Measurements from ENCODE around the gene CTNND2.

CTNND2 gene

DNA sequence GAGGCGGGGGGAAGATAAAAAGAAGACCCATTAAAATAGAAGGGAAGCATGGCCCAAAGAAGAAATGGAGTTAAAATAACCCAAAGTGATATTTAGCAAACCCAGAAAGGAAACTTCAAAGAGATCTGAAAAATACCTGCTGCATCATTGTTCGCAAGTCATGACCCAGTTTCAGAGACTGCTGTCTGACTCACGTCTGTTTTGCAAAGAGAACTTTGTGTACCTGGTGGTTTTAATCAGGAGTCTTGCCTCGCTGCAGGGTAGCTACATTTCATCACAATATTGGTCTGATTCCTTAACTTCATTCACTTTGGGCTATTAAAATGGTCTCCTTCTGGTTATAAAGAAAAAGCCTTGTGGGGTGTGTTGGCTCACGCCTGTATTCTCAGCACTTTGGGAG lies 682.1 kb downstream of the CTNND2 start:
- H3K9ac ChIP-seq (ENCODE audit: low read length), result no peak overlapping the region
- no peak overlapping the region for H3K27ac ChIP-seq (ENCODE audit: low read depth, low read length)
- no peak overlapping the region for H3K14ac ChIP-seq (ENCODE audit: low read length)
- H4K12ac ChIP-seq (ENCODE audit: low read depth, low read length), result no peak overlapping the region
- WGBS (ENCODE audit: extremely low coverage, insufficient coverage, insufficient read length), result no CpG with 5 or more reads among the region's 5 CpGs
- H3K79me2 ChIP-seq (ENCODE audit: control insufficient read depth, insufficient read depth, low read length, poor library complexity), result no peaks in the 10 kb centered on the region
- no peaks in the 10 kb centered on the region for H3K27me3 ChIP-seq (ENCODE audit: insufficient read depth, low read length)
- H2AK5ac ChIP-seq (ENCODE audit: low read length), result no peak overlapping the region
- no peak overlapping the region for H3K4me2 ChIP-seq (ENCODE audit: low read length)
- no peak overlapping the region for H2BK12ac ChIP-seq (ENCODE audit: low read length)
- H3K23ac ChIP-seq (ENCODE audit: low read length), result no peak overlapping the region
- H3K4me3 ChIP-seq (ENCODE audit: low read depth, low read length), result no peak overlapping the region
- no peaks in the 10 kb centered on the region for H3K36me3 ChIP-seq (ENCODE audit: control insufficient read depth in 1 of 2, insufficient read depth in 2 of 2, low read length in 2 of 2)
- no peak overlapping the region for H4K91ac ChIP-seq (ENCODE audit: low read depth, low read length)
- no peaks in the 10 kb centered on the region for H3K4me1 ChIP-seq (ENCODE audit: control insufficient read depth in 1 of 2, insufficient read depth in 2 of 2, low read length in 2 of 2)
- H2BK120ac ChIP-seq (ENCODE audit: insufficient read depth, low read length, poor library complexity), result no peak overlapping the region
- H3K79me1 ChIP-seq (ENCODE audit: low read length), result no peaks in the 10 kb centered on the region
- DNase-seq, result no peak
- H2AFZ ChIP-seq (ENCODE audit: insufficient read depth, low read length, poor library complexity), result no peak overlapping the region
- no peak overlapping the region for H4K8ac ChIP-seq (ENCODE audit: low read depth, low read length)
- H2BK5ac ChIP-seq (ENCODE audit: low read depth, low read length, poor library complexity), result no peak overlapping the region
- no peak overlapping the region for H3K18ac ChIP-seq (ENCODE audit: low read length)
- H3K4ac ChIP-seq (ENCODE audit: low read depth, low read length), result no peak overlapping the region
- no peaks in the 10 kb centered on the region for H3K9me3 ChIP-seq (ENCODE audit: insufficient read depth, low read depth, low read length)

DNA sequence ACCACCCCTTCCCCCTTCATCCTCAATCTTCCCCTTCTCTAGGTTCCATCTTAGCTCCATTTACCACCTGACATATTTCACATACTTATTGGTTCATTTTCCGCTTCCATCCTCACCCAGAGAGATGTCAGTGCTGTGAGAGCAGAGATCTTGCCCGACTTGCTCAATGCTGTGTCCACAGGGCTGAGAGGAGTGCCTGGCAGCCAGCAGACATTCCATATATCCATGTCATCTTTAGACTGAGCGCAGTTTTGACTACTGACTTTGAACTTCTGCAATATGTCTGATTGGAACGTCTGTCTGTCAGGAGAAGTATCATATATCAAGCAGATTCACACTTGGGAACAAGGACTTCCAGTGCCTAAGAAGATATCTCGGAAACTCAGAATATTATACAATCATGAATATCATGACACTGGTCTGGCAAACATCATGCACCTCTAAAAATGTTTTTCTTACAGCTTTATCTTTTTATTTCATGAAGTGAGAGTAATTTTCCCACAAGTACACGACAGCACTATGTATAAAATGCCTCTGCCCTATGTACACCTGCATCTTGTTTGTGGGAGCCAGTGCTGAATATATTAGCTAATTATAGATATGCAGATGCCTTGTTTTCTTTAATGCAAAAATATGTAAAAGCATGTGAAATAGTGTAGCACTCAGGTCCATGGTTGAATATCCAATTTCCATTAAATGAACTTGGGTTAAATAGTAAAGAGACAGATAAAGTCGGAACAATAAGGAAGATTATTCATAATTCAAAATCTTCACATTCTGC lies 689.2 kb downstream of the CTNND2 start:
- H3K4ac ChIP-seq (ENCODE audit: low read depth, low read length), result no peak overlapping the region
- no peak overlapping the region for H2BK5ac ChIP-seq (ENCODE audit: low read depth, low read length, poor library complexity)
- H3K79me2 ChIP-seq (ENCODE audit: control insufficient read depth, insufficient read depth, low read length, poor library complexity), result no peaks in the 10 kb centered on the region
- H4K91ac ChIP-seq (ENCODE audit: low read depth, low read length), result no peak overlapping the region
- no peak overlapping the region for H3K18ac ChIP-seq (ENCODE audit: low read length)
- no peaks in the 10 kb centered on the region for H3K79me1 ChIP-seq (ENCODE audit: low read length)
- no peak overlapping the region for H3K14ac ChIP-seq (ENCODE audit: low read length)
- no peak overlapping the region for H2AFZ ChIP-seq (ENCODE audit: insufficient read depth, low read length, poor library complexity)
- no peak overlapping the region for H3K4me2 ChIP-seq (ENCODE audit: low read length)
- H3K27me3 ChIP-seq (ENCODE audit: insufficient read depth, low read length), result no peaks in the 10 kb centered on the region
- no CpG with 5 or more reads among the region's 7 CpGs for WGBS (ENCODE audit: extremely low coverage, insufficient coverage, insufficient read length)
- H2BK120ac ChIP-seq (ENCODE audit: insufficient read depth, low read length, poor library complexity), result no peak overlapping the region
- no peak overlapping the region for H2AK5ac ChIP-seq (ENCODE audit: low read length)
- no peak overlapping the region for H3K4me3 ChIP-seq (ENCODE audit: low read depth, low read length)
- no peak overlapping the region for H3K9ac ChIP-seq (ENCODE audit: low read length)
- no peak overlapping the region for H3K27ac ChIP-seq (ENCODE audit: low read depth, low read length)
- H3K23ac ChIP-seq (ENCODE audit: low read length), result no peak overlapping the region
- no peak overlapping the region for H4K8ac ChIP-seq (ENCODE audit: low read depth, low read length)
- no peak overlapping the region for H2BK12ac ChIP-seq (ENCODE audit: low read length)
- H3K4me1 ChIP-seq (ENCODE audit: control insufficient read depth in 1 of 2, insufficient read depth in 2 of 2, low read length in 2 of 2), result peaks cover 0 to 2% of the 10 kb centered on the region in 2 experiments
- no peak overlapping the region for H4K12ac ChIP-seq (ENCODE audit: low read depth, low read length)
- H3K9me3 ChIP-seq (ENCODE audit: insufficient read depth, low read depth, low read length), result no peaks in the 10 kb centered on the region
- peak; percentile 76 to 87 for DNase-seq
- no peaks in the 10 kb centered on the region for H3K36me3 ChIP-seq (ENCODE audit: control insufficient read depth in 1 of 2, insufficient read depth in 2 of 2, low read length in 2 of 2)

DNA sequence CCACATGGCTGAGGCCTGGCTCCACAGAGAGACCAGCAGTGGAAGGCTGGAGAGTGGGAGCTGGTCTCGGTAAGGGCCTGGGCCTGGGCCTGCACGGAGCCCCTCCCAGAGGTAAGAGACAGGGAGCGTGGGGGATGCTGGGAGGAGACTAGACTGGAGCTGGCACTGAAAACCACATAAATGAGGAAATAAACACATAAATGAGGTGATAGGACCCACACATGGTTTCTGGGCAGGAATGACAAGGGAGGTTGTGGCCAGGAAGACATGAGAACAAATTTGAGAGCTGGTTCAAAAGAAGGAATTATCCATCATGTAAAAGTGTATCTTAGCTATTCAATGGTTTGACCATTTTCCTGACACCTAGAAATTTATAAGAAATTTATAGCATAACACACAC lies 691.5 kb downstream of the CTNND2 start:
- Histone ChIP-seq H3K4me2 (ENCODE audit: low read length) (no peak overlapping the region), H3K79me1 (ENCODE audit: low read length) (no peaks in the 10 kb centered on the region), H2BK120ac (ENCODE audit: insufficient read depth, low read length, poor library complexity) (no peak overlapping the region), H3K79me2 (ENCODE audit: control insufficient read depth, insufficient read depth, low read length, poor library complexity) (no peaks in the 10 kb centered on the region), H4K8ac (ENCODE audit: low read depth, low read length) (no peak overlapping the region), H3K18ac (ENCODE audit: low read length) (no peak overlapping the region), H3K36me3 (ENCODE audit: control insufficient read depth in 1 of 2, insufficient read depth in 2 of 2, low read length in 2 of 2) (no peaks in the 10 kb centered on the region), H3K4ac (ENCODE audit: low read depth, low read length) (no peak overlapping the region), H2BK5ac (ENCODE audit: low read depth, low read length, poor library complexity) (no peak overlapping the region), H3K9me3 (ENCODE audit: insufficient read depth, low read depth, low read length) (no peaks in the 10 kb centered on the region), H4K91ac (ENCODE audit: low read depth, low read length) (no peak overlapping the region), H2AFZ (ENCODE audit: insufficient read depth, low read length, poor library complexity) (no peak overlapping the region), H4K12ac (ENCODE audit: low read depth, low read length) (no peak overlapping the region), H2AK5ac (ENCODE audit: low read length) (no peak overlapping the region), H3K4me1 (ENCODE audit: control insufficient read depth in 1 of 2, insufficient read depth in 2 of 2, low read length in 2 of 2) (peaks cover 0 to 2% of the 10 kb centered on the region in 2 experiments), H3K27me3 (ENCODE audit: insufficient read depth, low read length) (no peaks in the 10 kb centered on the region), H3K4me3 (ENCODE audit: low read depth, low read length) (no peak overlapping the region), H3K14ac (ENCODE audit: low read length) (no peak overlapping the region), H3K23ac (ENCODE audit: low read length) (no peak overlapping the region), H3K9ac (ENCODE audit: low read length) (no peak overlapping the region), H3K27ac (ENCODE audit: low read depth, low read length) (no peak overlapping the region), H2BK12ac (ENCODE audit: low read length) (no peak overlapping the region)
- no peak for DNase-seq
- no CpG with 5 or more reads among the region's 3 CpGs for WGBS (ENCODE audit: extremely low coverage, insufficient coverage, insufficient read length)

DNA sequence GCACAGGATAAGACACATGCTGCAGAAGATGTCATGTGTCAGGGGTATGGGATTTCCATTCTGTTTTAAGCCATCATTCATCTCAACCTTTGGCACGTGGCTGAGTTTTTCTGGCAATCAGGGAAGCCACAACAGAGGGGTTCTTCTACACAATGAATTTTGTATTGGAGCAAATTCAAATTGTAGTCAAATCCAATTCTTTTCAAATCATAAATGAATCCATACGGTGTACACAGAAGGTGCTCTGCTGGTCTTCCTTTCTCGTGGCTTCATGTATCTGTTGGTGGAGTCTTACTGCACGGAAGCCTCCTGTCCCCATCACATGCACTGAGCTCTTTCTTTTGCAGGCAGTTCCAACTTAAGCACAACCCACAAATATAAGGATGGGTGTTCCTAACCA lies 706.5 kb downstream of the CTNND2 start:
- H4K8ac ChIP-seq (ENCODE audit: low read depth, low read length), result no peak overlapping the region
- H3K23ac ChIP-seq (ENCODE audit: low read length), result no peak overlapping the region
- H3K36me3 ChIP-seq (ENCODE audit: control insufficient read depth in 1 of 2, insufficient read depth in 2 of 2, low read length in 2 of 2), result no peaks in the 10 kb centered on the region
- H3K79me1 ChIP-seq (ENCODE audit: low read length), result no peaks in the 10 kb centered on the region
- no peak overlapping the region for H4K12ac ChIP-seq (ENCODE audit: low read depth, low read length)
- H4K91ac ChIP-seq (ENCODE audit: low read depth, low read length), result no peak overlapping the region
- no peak overlapping the region for H3K27ac ChIP-seq (ENCODE audit: low read depth, low read length)
- H3K4me2 ChIP-seq (ENCODE audit: low read length), result no peak overlapping the region
- no peak overlapping the region for H2AFZ ChIP-seq (ENCODE audit: insufficient read depth, low read length, poor library complexity)
- no peaks in the 10 kb centered on the region for H3K4me1 ChIP-seq (ENCODE audit: control insufficient read depth in 1 of 2, insufficient read depth in 2 of 2, low read length in 2 of 2)
- no peaks in the 10 kb centered on the region for H3K27me3 ChIP-seq (ENCODE audit: insufficient read depth, low read length)
- no peak overlapping the region for H3K14ac ChIP-seq (ENCODE audit: low read length)
- no peak overlapping the region for H2AK5ac ChIP-seq (ENCODE audit: low read length)
- no peak overlapping the region for H2BK5ac ChIP-seq (ENCODE audit: low read depth, low read length, poor library complexity)
- DNase-seq, result no peak
- H2BK12ac ChIP-seq (ENCODE audit: low read length), result no peak overlapping the region
- no peaks in the 10 kb centered on the region for H3K79me2 ChIP-seq (ENCODE audit: control insufficient read depth, insufficient read depth, low read length, poor library complexity)
- H3K18ac ChIP-seq (ENCODE audit: low read length), result no peak overlapping the region
- WGBS (ENCODE audit: extremely low coverage, insufficient coverage, insufficient read length), result no CpG with 5 or more reads among the region's 4 CpGs
- no peak overlapping the region for H3K4me3 ChIP-seq (ENCODE audit: low read depth, low read length)
- no peak overlapping the region for H2BK120ac ChIP-seq (ENCODE audit: insufficient read depth, low read length, poor library complexity)
- no peak overlapping the region for H3K9ac ChIP-seq (ENCODE audit: low read length)
- H3K9me3 ChIP-seq (ENCODE audit: insufficient read depth, low read depth, low read length), result no peaks in the 10 kb centered on the region
- H3K4ac ChIP-seq (ENCODE audit: low read depth, low read length), result no peak overlapping the region
